ENCODE data around the gene MYEOV. TPM values are rescaled to one million over a fixed set of nuclear protein-coding genes. Genes with fewer than 3 reads are reported as not detected.

The MYEOV gene
- total RNA-seq, 2 donors from 2014 or later, result not detected

DNA sequence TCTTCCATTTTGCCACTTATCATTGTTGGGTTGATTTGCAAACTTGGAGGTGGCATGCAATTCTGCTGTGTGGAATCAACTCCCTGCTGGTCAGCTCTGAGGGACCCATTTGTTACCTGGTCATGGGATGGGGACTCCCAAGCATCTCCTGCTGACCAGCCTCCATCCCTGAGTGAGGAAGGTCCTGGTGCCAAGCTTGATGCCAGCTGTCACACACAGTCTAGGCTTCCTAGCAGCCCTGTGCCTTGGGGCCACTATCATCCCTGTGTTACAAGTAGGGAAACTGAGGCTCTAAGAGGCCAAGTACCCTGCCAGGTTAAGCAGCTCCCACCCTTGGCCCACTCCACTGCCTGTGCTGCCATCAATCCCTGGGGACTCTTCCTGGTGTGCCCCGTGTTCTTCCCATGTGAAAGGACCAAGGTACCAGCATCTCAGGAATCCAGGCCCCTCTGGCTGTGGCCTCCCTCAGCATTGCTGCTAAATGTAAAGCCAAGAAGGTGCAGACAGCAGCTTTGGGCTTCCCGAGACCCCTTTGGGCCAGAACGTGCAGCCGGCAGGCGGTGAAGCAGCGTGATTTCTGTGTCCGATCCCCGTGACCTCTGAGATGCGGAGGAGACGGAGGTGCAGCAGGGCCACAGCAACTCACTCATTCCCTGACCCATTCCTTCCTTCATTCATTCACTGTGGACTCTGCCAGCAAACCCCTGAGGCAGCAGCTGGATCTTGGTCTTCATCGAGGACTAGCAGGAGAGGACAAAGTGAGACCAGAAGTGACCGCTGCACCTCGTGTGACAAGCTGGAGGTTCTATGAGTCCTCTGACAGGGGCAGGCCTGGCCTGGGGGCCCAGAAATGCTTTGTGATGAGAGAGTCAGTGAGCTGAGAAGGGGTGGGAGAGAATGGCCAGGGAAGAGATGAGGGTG lies 49.7 kb downstream of the MYEOV start:
- Histone ChIP-seq H3K4me3 (ENCODE audit: low read length) (no peak overlapping the region), H3K9ac (ENCODE audit: extremely low read depth, low read length, poor library complexity, severe bottlenecking) (no peak overlapping the region), H3K36me3 (ENCODE audit: control insufficient read depth, insufficient read depth, low read length) (no peaks in the 10 kb centered on the region), H3K4me1 (ENCODE audit: control insufficient read depth, insufficient read depth, low read length) (no peaks in the 10 kb centered on the region), H3K27me3 (ENCODE audit: control insufficient read depth, insufficient read depth, low read length, poor library complexity, severe bottlenecking) (no peaks in the 10 kb centered on the region), H3K9me3 (ENCODE audit: control insufficient read depth, low read length) (no peaks in the 10 kb centered on the region), H3K27ac (ENCODE audit: low read depth, low read length) (no peak overlapping the region)
- no peaks in the 10 kb centered on the region for H3K4me1 Mint-ChIP-seq
- peaks cover 2% of the 10 kb centered on the region for H3K27me3 Mint-ChIP-seq (ENCODE audit: insufficient read depth)
- no peak overlapping the region for H3K4me3 Mint-ChIP-seq
- peaks cover 17% of the 10 kb centered on the region for H3K9me3 Mint-ChIP-seq
- H3K27ac Mint-ChIP-seq, result no peak overlapping the region
- 90 to 92% methylated on average over 6 to 13 of the region's 13 CpGs for WGBS, 2 experiments (ENCODE audit: insufficient coverage in 1 of 2, insufficient read length in 1 of 2)
- peak; percentile 30 for DNase-seq
- TF ChIP-seq, protein P1, sequence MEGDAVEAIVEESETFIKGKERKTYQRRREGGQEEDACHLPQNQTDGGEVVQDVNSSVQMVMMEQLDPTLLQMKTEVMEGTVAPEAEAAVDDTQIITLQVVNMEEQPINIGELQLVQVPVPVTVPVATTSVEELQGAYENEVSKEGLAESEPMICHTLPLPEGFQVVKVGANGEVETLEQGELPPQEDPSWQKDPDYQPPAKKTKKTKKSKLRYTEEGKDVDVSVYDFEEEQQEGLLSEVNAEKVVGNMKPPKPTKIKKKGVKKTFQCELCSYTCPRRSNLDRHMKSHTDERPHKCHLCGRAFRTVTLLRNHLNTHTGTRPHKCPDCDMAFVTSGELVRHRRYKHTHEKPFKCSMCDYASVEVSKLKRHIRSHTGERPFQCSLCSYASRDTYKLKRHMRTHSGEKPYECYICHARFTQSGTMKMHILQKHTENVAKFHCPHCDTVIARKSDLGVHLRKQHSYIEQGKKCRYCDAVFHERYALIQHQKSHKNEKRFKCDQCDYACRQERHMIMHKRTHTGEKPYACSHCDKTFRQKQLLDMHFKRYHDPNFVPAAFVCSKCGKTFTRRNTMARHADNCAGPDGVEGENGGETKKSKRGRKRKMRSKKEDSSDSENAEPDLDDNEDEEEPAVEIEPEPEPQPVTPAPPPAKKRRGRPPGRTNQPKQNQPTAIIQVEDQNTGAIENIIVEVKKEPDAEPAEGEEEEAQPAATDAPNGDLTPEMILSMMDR (conservative IDR thresholded peaks at IDR 0.05), result no peak
- H3K36me3 Mint-ChIP-seq (ENCODE audit: low read depth), result no peaks in the 10 kb centered on the region

DNA sequence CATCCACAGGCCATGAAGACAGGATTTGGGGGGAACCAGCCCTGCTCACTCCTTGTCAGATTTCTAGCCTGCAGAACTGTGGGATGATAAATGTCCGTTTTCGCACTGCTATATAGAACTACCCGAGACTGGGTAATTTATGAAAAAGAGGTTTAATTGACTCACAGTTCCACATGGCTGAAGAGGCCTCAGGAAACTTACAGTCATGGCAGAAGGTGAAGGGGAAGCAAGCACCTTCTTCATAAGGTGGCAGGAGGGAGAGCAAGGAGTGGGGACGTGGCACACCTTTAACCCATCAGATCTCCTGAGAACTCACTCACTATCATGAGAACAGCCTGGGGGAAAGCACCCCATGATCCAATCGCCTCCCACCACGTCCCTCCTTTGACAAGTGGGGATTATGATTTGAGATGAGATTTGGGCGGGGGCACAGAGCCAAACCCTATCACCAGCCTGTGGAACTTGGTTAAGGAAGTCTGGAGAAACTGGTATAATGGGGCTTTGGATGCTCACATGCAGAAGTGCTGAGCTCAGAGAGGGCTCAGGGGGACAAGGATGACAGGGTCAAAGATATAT lies 50.7 kb downstream of the MYEOV start:
- no peaks in the 10 kb centered on the region for H3K36me3 ChIP-seq (ENCODE audit: control insufficient read depth, insufficient read depth, low read length)
- Mint-ChIP-seq H3K27me3 (ENCODE audit: insufficient read depth) (peaks cover 2% of the 10 kb centered on the region), H3K27ac (no peak overlapping the region), H3K4me3 (no peak overlapping the region), H3K9me3 (peaks cover 7% of the 10 kb centered on the region), H3K36me3 (ENCODE audit: low read depth) (no peaks in the 10 kb centered on the region), H3K4me1 (no peaks in the 10 kb centered on the region)
- 89 to 100% methylated on average over 1 to 7 of the region's 7 CpGs for WGBS, 2 experiments (ENCODE audit: insufficient coverage in 1 of 2, insufficient read length in 1 of 2)
- H3K4me3 ChIP-seq (ENCODE audit: low read length), result no peak overlapping the region
- H3K27ac ChIP-seq (ENCODE audit: low read depth, low read length), result no peak overlapping the region
- DNase-seq, result peak; percentile 26
- H3K9me3 ChIP-seq (ENCODE audit: control insufficient read depth, low read length), result no peaks in the 10 kb centered on the region
- H3K27me3 ChIP-seq (ENCODE audit: control insufficient read depth, insufficient read depth, low read length, poor library complexity, severe bottlenecking), result no peaks in the 10 kb centered on the region
- TF ChIP-seq, protein P1 (conservative IDR thresholded peaks at IDR 0.05), result no peak
- no peaks in the 10 kb centered on the region for H3K4me1 ChIP-seq (ENCODE audit: control insufficient read depth, insufficient read depth, low read length)
- H3K9ac ChIP-seq (ENCODE audit: extremely low read depth, low read length, poor library complexity, severe bottlenecking), result no peak overlapping the region

Other genes starting within 250 kb of the MYEOV start
- gene TPCN2, start 245.2 kb upstream of the MYEOV start, total RNA-seq, result 10 to 100 TPM; 20.7 to 27.9 TPM
- under 1 TPM; 0.20 to 0.64 TPM for gene SMIM38, start 138.2 kb upstream of the MYEOV start, total RNA-seq
- gene LINC01488, start 187.5 kb downstream of the MYEOV start, total RNA-seq, result not detected

Measured in endodermal cell (in vitro differentiated cells).